T-helper 17 cell (primary cell): ENCODE measurements around the gene CC2D2A. TPM values are rescaled to one million over a fixed set of nuclear protein-coding genes. Genes with fewer than 3 reads are reported as not detected.
A peak's percentile ranks its signal among the peaks of the same experiment; 100 is the strongest.
"Not testable (repeated sequence)": the region's sequence is repeated elsewhere in the genome, so short reads cannot be mapped to it uniquely, and the experiment has no call there.

Experiments used
- ATAC-seq: fragments of 150-1000 bp; cut with Tn5 transposase; 2 replicates; pipeline ENCODE4 v1.10.0; 2021; ENCODE audit warnings: mild to moderate bottlenecking, moderate library complexity
- DNase-seq, 3 donors: peaks; one replicate each; pipeline versions ENCODE4 v3.0.0 to v3.0.0-alpha.2; 2020 to 2021
- H3K9me3 ChIP-seq: one replicate; pipeline ENCODE4 v1.7.0; 2013; ENCODE audit warnings: low read length, mild to moderate bottlenecking; ENCODE audit not compliant: control insufficient read depth, poor library complexity, severe bottlenecking
- H3K27ac Mint-ChIP-seq: one replicate; pipeline ENCODE4 v1.8.0; 2022; ENCODE audit warnings: mild to moderate bottlenecking, moderate library complexity, mixed read lengths
- H3K27me3 Mint-ChIP-seq: one replicate; pipeline ENCODE4 v1.8.0; 2022; ENCODE audit warnings: mixed read lengths
- H3K36me3 Mint-ChIP-seq: one replicate; pipeline ENCODE4 v1.8.0; 2022; ENCODE audit warnings: low read depth, mixed read lengths
- H3K4me1 Mint-ChIP-seq: one replicate; pipeline ENCODE4 v1.8.0; 2022; ENCODE audit warnings: mild to moderate bottlenecking, mixed read lengths
- H3K4me3 Mint-ChIP-seq: one replicate; pipeline ENCODE4 v1.8.0; 2022; ENCODE audit warnings: mild to moderate bottlenecking, moderate library complexity, mixed read lengths
- total RNA-seq, 4 donors: library from RNA in 2 of 4; stranded (reverse) in 2 of 4; gene quantifications; one replicate each; pipeline ENCODE4 v1.2.3 and lab custom pipeline; 2022 to 2026

Gene CC2D2A
- total RNA-seq, 2 donors from 2014 or later, result 0.60 to 1.6 TPM

- H3K4me1 Mint-ChIP-seq, result peaks cover 4% of the 10 kb centered on the region
- no peaks in the 10 kb centered on the region for H3K9me3 ChIP-seq
- no peak overlapping the region for H3K27ac Mint-ChIP-seq
- no peak for DNase-seq
- no peaks in the 10 kb centered on the region for H3K36me3 Mint-ChIP-seq
- H3K27me3 Mint-ChIP-seq, result no peaks in the 10 kb centered on the region
- no peak overlapping the region for H3K4me3 Mint-ChIP-seq
- ATAC-seq, result no peak
Observed at GRCh38 chr4:15601862-15602261, 132.2 kb downstream of the CC2D2A start.

- no peaks in the 10 kb centered on the region for H3K27me3 Mint-ChIP-seq
- ATAC-seq, result no peak
- H3K27ac Mint-ChIP-seq, result no peak overlapping the region
- no peaks in the 10 kb centered on the region for H3K9me3 ChIP-seq
- H3K36me3 Mint-ChIP-seq, result no peaks in the 10 kb centered on the region
- peaks cover 12% of the 10 kb centered on the region for H3K4me1 Mint-ChIP-seq
- no peak overlapping the region for H3K4me3 Mint-ChIP-seq
- no peak for DNase-seq
Observed at GRCh38 chr4:15605537-15605936, 135.9 kb downstream of the CC2D2A start.

- no peak overlapping the region for H3K4me3 Mint-ChIP-seq
- no peak overlapping the region for H3K27ac Mint-ChIP-seq
- H3K9me3 ChIP-seq, result no peaks in the 10 kb centered on the region
- ATAC-seq (no peak), DNase-seq (no peak)
- H3K36me3 Mint-ChIP-seq, result no peaks in the 10 kb centered on the region
- H3K4me1 Mint-ChIP-seq, result peaks cover 18% of the 10 kb centered on the region
- H3K27me3 Mint-ChIP-seq, result no peaks in the 10 kb centered on the region
Observed at GRCh38 chr4:15610855-15611254, 141.2 kb downstream of the CC2D2A start.

- H3K9me3 ChIP-seq, result no peaks in the 10 kb centered on the region
- Mint-ChIP-seq H3K4me1 (peaks cover 24% of the 10 kb centered on the region), H3K36me3 (no peaks in the 10 kb centered on the region), H3K27ac (peak overlapping the region; percentile 57), H3K27me3 (no peaks in the 10 kb centered on the region), H3K4me3 (no peak overlapping the region)
- no peak for DNase-seq
- no peak for ATAC-seq
Observed at GRCh38 chr4:15612136-15612535, 142.5 kb downstream of the CC2D2A start.

- not testable (repeated sequence) for H3K36me3 Mint-ChIP-seq, DNase-seq, H3K4me3 Mint-ChIP-seq, ATAC-seq, H3K27ac Mint-ChIP-seq, H3K27me3 Mint-ChIP-seq, H3K9me3 ChIP-seq
- H3K4me1 Mint-ChIP-seq, result peaks cover 17% of the 10 kb centered on the region
Observed at GRCh38 chr4:15614891-15615290, 145.2 kb downstream of the CC2D2A start.

- H3K27ac Mint-ChIP-seq, H3K27me3 Mint-ChIP-seq, DNase-seq, H3K4me3 Mint-ChIP-seq, ATAC-seq, H3K36me3 Mint-ChIP-seq, H3K9me3 ChIP-seq: not testable (repeated sequence)
- H3K4me1 Mint-ChIP-seq, result peaks cover 18% of the 10 kb centered on the region
Observed at GRCh38 chr4:15617407-15617806, 147.7 kb downstream of the CC2D2A start.

GRCh38 chr4:15636818-15637217 lies 167.1 kb downstream of the CC2D2A start:
- Mint-ChIP-seq H3K27me3 (no peaks in the 10 kb centered on the region), H3K4me1 (peaks cover 5% of the 10 kb centered on the region), H3K4me3 (no peak overlapping the region), H3K27ac (no peak overlapping the region), H3K36me3 (peaks cover 8% of the 10 kb centered on the region)
- no peaks in the 10 kb centered on the region for H3K9me3 ChIP-seq
- ATAC-seq (no peak), DNase-seq (no peak)

- H3K27ac Mint-ChIP-seq, result peak overlapping the region; percentile 19
- H3K4me3 Mint-ChIP-seq, result no peak overlapping the region
- H3K27me3 Mint-ChIP-seq, result no peaks in the 10 kb centered on the region
- ATAC-seq (no peak), DNase-seq (no peak)
- H3K4me1 Mint-ChIP-seq, result peaks cover 8% of the 10 kb centered on the region
- H3K9me3 ChIP-seq, result no peaks in the 10 kb centered on the region
- H3K36me3 Mint-ChIP-seq, result peaks cover 6% of the 10 kb centered on the region
Observed at GRCh38 chr4:15638418-15638817, 168.7 kb downstream of the CC2D2A start.

- no peak for ATAC-seq
- DNase-seq, result no peak
- Mint-ChIP-seq H3K4me3 (no peak overlapping the region), H3K27ac (peak overlapping the region; percentile 59), H3K36me3 (no peaks in the 10 kb centered on the region), H3K4me1 (peaks cover 40% of the 10 kb centered on the region), H3K27me3 (no peaks in the 10 kb centered on the region)
- H3K9me3 ChIP-seq, result no peaks in the 10 kb centered on the region
Observed at GRCh38 chr4:15648600-15648999, 178.9 kb downstream of the CC2D2A start.

GRCh38 chr4:15649914-15650545 lies 180.3 kb downstream of the CC2D2A start:
- H3K4me1 Mint-ChIP-seq, result peaks cover 35% of the 10 kb centered on the region
- H3K4me3 Mint-ChIP-seq, result no peak overlapping the region
- no peaks in the 10 kb centered on the region for H3K9me3 ChIP-seq
- peaks cover 3% of the 10 kb centered on the region for H3K36me3 Mint-ChIP-seq
- no peaks in the 10 kb centered on the region for H3K27me3 Mint-ChIP-seq
- peak in 2 of 3 donors; percentile 21 to 32 for DNase-seq
- no peak overlapping the region for H3K27ac Mint-ChIP-seq
- ATAC-seq, result peak; percentile 79

Other genes with a start within 250 kb of the CC2D2A start
- not detected for gene C1QTNF7, start 41.8 kb upstream of the CC2D2A start, total RNA-seq
- 10 to 100 TPM; 48.7 to 49.9 TPM for gene FBXL5, start 185.5 kb downstream of the CC2D2A start, total RNA-seq
- 10 to 100 TPM; 14.1 to 20.5 TPM for gene FAM200B, start 211.9 kb downstream of the CC2D2A start, total RNA-seq
- gene BST1, start 233.2 kb downstream of the CC2D2A start, total RNA-seq, result 1 to 10 TPM in 1 of 2 donors, under 1 TPM in 1; 0.89 to 1.9 TPM